SK-N-SH treated with all-trans-retinoic acid at 6 μM for 48 hours (cell line): Measurements from ENCODE around the gene PTP4A2.

Experiments used
- ATAC-seq: fragments of 200-7000 bp; cut with Tn5 transposase; 3 replicates; pipeline ENCODE4 v1.9.1; 2020; ENCODE audit warnings: mild to moderate bottlenecking, moderate library complexity
- ARNTL ChIP-seq: fragments of 450-650 bp; formaldehyde crosslinking; IDR thresholded peaks from 2 replicates; pipeline ENCODE4 v1.5.0; 2020; ENCODE audit warnings: low read depth, mild to moderate bottlenecking, moderate library complexity, borderline replicate concordance
- BACH2 ChIP-seq: fragments of 250-450 bp; sonication (Bioruptor Pico); IDR thresholded peaks from 2 replicates; pipeline ENCODE4 v1.9.0; 2021; ENCODE audit warnings: mild to moderate bottlenecking, borderline replicate concordance
- CREB5 ChIP-seq: fragments of 250-450 bp; sonication (Bioruptor Pico); IDR thresholded peaks from 2 replicates; pipeline ENCODE4 v1.5.1; 2020; ENCODE audit warnings: low read depth, mild to moderate bottlenecking, moderate library complexity
- CSDC2 ChIP-seq: fragments of 250-450 bp; sonication (Bioruptor Pico); IDR thresholded peaks from 2 replicates; pipeline ENCODE4 v1.5.0; 2020; ENCODE audit warnings: mild to moderate bottlenecking, moderate library complexity
- ESRRG ChIP-seq: fragments of 250-450 bp; sonication (Bioruptor Pico); IDR thresholded peaks from 2 replicates; pipeline ENCODE4 v1.6.1; 2021; ENCODE audit warnings: mild to moderate bottlenecking
- GLIS3 ChIP-seq: fragments of 250-450 bp; sonication (Bioruptor Pico); IDR thresholded peaks from 2 replicates; pipeline ENCODE4 v1.5.0; 2020; ENCODE audit warnings: mild to moderate bottlenecking, moderate library complexity
- ISL1 ChIP-seq: fragments of 250-450 bp; sonication (Bioruptor Pico); IDR thresholded peaks from 2 replicates; pipeline ENCODE4 v2.1.2; 2022; ENCODE audit warnings: mild to moderate bottlenecking, moderate library complexity
- OSR1 ChIP-seq: fragments of 250-450 bp; sonication (Bioruptor Pico); IDR thresholded peaks from 2 replicates; pipeline ENCODE4 v1.8.0; 2022; ENCODE audit warnings: moderate library complexity, mild to moderate bottlenecking, inconsistent platforms
- PATZ1 ChIP-seq: fragments of 250-450 bp; sonication (Bioruptor Pico); IDR thresholded peaks from 2 replicates; pipeline ENCODE4 v1.8.0; 2020; ENCODE audit warnings: mild to moderate bottlenecking, moderate library complexity, borderline replicate concordance
- RARB ChIP-seq: fragments of 250-450 bp; sonication (Bioruptor Pico); IDR thresholded peaks from 2 replicates; pipeline ENCODE4 v1.8.0; 2021; ENCODE audit warnings: mild to moderate bottlenecking, moderate library complexity
- SNAI2 ChIP-seq: fragments of 250-450 bp; sonication (Bioruptor Pico); IDR thresholded peaks from 2 replicates; pipeline ENCODE4 v1.5.0; 2020; ENCODE audit warnings: mild to moderate bottlenecking, moderate library complexity
- TCF4 ChIP-seq: fragments of 250-450 bp; sonication (Bioruptor Pico); IDR thresholded peaks from 2 replicates; pipeline ENCODE4 v1.8.0; 2021; ENCODE audit warnings: mild to moderate bottlenecking, moderate library complexity, borderline replicate concordance
- TOX ChIP-seq: fragments of 250-450 bp; sonication (Bioruptor Pico); IDR thresholded peaks from 2 replicates; pipeline ENCODE4 v1.8.0; 2021; ENCODE audit warnings: mild to moderate bottlenecking, moderate library complexity, borderline replicate concordance
- ZFP3 ChIP-seq: fragments of 250-450 bp; sonication (Bioruptor Pico); IDR thresholded peaks from 2 replicates; pipeline ENCODE4 v1.5.0; 2020; ENCODE audit warnings: mild to moderate bottlenecking, moderate library complexity
- ZFP30 ChIP-seq: fragments of 450-650 bp; formaldehyde crosslinking; IDR thresholded peaks from 2 replicates; pipeline ENCODE4 v1.5.0; 2022; ENCODE audit warnings: mild to moderate bottlenecking, moderate library complexity
- ZNF565 ChIP-seq: fragments of 450-650 bp; formaldehyde crosslinking; conservative IDR thresholded peaks from 2 replicates; pipeline ENCODE4 v1.5.0; 2020; ENCODE audit warnings: low read depth, mild to moderate bottlenecking, moderate library complexity
- ZNF70 ChIP-seq: fragments of 450-650 bp; formaldehyde crosslinking; IDR thresholded peaks from 2 replicates; pipeline ENCODE4 v1.5.0; 2020; ENCODE audit warnings: mild to moderate bottlenecking, moderate library complexity
- TF ChIP-seq, protein P1 (sequence below): fragments of 250-450 bp; sonication (Bioruptor Pico); IDR thresholded peaks from 2 replicates; pipeline ENCODE4 v1.5.1; 2021; ENCODE audit warnings: mild to moderate bottlenecking, moderate library complexity
- TF ChIP-seq, protein P2 (sequence below): fragments of 250-450 bp; sonication (Bioruptor Pico); IDR thresholded peaks from 2 replicates; pipeline ENCODE4 v1.5.0; 2020; ENCODE audit warnings: mild to moderate bottlenecking, moderate library complexity
- TF ChIP-seq, protein P3 (sequence below): fragments of 250-450 bp; sonication (Bioruptor Pico); IDR thresholded peaks from 2 replicates; pipeline ENCODE4 v1.8.0; 2021; ENCODE audit warnings: low read depth, mild to moderate bottlenecking, moderate library complexity, borderline replicate concordance

The PTP4A2 gene

GRCh38 chr1:31981456-31981839 lies 43.3 kb upstream of the PTP4A2 start:
- ATAC-seq, result no peak

DNA sequence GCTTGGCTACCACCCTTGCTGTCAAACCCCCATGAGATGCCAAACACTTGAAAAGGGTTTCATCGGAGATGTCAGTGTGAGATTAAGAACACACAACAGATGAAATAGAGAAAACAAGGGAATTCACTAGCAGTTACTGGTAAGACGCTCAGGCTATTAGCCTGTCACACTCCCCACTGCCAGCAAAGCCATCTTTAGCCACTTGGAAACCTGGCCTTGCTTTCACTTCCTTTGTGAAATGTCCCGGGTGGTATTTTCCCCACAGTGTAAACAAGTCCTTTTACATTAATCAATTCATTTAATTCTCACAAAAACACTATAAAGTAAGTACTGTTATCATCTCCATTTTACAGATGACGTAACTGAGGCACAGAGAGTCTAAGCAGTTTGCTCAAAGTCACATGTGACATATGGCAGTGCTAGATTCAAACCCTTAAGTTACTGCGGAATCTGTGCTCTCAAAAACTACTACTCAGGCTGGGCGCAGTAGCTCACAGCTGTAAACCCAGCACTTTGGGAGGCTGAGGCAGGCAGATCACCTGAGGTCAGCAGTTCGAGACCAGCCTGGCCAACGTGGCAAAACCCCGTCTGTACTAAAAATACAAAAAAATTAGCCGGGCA lies 42.8 kb upstream of the PTP4A2 start:
- no peak for ATAC-seq
- TF ChIP-seq SNAI2 (no peak), ESRRG (CRISPR knock-in tag) (no peak), PATZ1 (no peak), ZNF70 (CRISPR knock-in tag) (no peak), TCF4 (CRISPR knock-in tag) (no peak), ZFP30 (CRISPR knock-in tag) (no peak), ZFP3 (CRISPR knock-in tag) (no peak), CSDC2 (CRISPR knock-in tag) (no peak), ARNTL (CRISPR knock-in tag) (no peak), GLIS3 (CRISPR knock-in tag) (no peak), ZNF565 (CRISPR knock-in tag) (no peak)
- TF ChIP-seq, protein P1, sequence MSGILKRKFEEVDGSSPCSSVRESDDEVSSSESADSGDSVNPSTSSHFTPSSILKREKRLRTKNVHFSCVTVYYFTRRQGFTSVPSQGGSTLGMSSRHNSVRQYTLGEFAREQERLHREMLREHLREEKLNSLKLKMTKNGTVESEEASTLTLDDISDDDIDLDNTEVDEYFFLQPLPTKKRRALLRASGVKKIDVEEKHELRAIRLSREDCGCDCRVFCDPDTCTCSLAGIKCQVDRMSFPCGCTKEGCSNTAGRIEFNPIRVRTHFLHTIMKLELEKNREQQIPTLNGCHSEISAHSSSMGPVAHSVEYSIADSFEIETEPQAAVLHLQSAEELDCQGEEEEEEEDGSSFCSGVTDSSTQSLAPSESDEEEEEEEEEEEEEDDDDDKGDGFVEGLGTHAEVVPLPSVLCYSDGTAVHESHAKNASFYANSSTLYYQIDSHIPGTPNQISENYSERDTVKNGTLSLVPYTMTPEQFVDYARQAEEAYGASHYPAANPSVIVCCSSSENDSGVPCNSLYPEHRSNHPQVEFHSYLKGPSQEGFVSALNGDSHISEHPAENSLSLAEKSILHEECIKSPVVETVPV (CRISPR knock-in tag), result no peak
- TF ChIP-seq, protein P2, sequence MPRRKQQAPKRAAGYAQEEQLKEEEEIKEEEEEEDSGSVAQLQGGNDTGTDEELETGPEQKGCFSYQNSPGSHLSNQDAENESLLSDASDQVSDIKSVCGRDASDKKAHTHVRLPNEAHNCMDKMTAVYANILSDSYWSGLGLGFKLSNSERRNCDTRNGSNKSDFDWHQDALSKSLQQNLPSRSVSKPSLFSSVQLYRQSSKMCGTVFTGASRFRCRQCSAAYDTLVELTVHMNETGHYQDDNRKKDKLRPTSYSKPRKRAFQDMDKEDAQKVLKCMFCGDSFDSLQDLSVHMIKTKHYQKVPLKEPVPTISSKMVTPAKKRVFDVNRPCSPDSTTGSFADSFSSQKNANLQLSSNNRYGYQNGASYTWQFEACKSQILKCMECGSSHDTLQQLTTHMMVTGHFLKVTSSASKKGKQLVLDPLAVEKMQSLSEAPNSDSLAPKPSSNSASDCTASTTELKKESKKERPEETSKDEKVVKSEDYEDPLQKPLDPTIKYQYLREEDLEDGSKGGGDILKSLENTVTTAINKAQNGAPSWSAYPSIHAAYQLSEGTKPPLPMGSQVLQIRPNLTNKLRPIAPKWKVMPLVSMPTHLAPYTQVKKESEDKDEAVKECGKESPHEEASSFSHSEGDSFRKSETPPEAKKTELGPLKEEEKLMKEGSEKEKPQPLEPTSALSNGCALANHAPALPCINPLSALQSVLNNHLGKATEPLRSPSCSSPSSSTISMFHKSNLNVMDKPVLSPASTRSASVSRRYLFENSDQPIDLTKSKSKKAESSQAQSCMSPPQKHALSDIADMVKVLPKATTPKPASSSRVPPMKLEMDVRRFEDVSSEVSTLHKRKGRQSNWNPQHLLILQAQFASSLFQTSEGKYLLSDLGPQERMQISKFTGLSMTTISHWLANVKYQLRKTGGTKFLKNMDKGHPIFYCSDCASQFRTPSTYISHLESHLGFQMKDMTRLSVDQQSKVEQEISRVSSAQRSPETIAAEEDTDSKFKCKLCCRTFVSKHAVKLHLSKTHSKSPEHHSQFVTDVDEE (CRISPR knock-in tag), result no peak

More at GRCh38 chr1:31981456-31981839, 43.3 kb upstream of the PTP4A2 start:
- TF ChIP-seq, protein P3, sequence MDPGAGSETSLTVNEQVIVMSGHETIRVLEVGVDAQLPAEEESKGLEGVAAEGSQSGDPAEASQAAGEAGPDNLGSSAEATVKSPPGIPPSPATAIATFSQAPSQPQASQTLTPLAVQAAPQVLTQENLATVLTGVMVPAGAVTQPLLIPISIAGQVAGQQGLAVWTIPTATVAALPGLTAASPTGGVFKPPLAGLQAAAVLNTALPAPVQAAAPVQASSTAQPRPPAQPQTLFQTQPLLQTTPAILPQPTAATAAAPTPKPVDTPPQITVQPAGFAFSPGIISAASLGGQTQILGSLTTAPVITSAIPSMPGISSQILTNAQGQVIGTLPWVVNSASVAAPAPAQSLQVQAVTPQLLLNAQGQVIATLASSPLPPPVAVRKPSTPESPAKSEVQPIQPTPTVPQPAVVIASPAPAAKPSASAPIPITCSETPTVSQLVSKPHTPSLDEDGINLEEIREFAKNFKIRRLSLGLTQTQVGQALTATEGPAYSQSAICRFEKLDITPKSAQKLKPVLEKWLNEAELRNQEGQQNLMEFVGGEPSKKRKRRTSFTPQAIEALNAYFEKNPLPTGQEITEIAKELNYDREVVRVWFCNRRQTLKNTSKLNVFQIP (CRISPR knock-in tag), result no peak
- TF ChIP-seq ZNF70 (CRISPR knock-in tag) (no peak), ZFP30 (CRISPR knock-in tag) (no peak)
- TF ChIP-seq, protein P2 (CRISPR knock-in tag), result no peak

GRCh38 chr1:31978843-31979400 lies 40.8 kb upstream of the PTP4A2 start:
- no peak for ATAC-seq
- TF ChIP-seq RARB (CRISPR knock-in tag) (no peak), OSR1 (CRISPR knock-in tag) (no peak), ISL1 (CRISPR knock-in tag) (no peak), ZFP30 (CRISPR knock-in tag) (no peak), TOX (no peak), ZNF70 (CRISPR knock-in tag) (no peak), BACH2 (no peak), PATZ1 (no peak), TCF4 (CRISPR knock-in tag) (no peak), CREB5 (CRISPR knock-in tag) (no peak)
